ENCODE measurements around the gene NPTX2.

The NPTX2 gene

DNA sequence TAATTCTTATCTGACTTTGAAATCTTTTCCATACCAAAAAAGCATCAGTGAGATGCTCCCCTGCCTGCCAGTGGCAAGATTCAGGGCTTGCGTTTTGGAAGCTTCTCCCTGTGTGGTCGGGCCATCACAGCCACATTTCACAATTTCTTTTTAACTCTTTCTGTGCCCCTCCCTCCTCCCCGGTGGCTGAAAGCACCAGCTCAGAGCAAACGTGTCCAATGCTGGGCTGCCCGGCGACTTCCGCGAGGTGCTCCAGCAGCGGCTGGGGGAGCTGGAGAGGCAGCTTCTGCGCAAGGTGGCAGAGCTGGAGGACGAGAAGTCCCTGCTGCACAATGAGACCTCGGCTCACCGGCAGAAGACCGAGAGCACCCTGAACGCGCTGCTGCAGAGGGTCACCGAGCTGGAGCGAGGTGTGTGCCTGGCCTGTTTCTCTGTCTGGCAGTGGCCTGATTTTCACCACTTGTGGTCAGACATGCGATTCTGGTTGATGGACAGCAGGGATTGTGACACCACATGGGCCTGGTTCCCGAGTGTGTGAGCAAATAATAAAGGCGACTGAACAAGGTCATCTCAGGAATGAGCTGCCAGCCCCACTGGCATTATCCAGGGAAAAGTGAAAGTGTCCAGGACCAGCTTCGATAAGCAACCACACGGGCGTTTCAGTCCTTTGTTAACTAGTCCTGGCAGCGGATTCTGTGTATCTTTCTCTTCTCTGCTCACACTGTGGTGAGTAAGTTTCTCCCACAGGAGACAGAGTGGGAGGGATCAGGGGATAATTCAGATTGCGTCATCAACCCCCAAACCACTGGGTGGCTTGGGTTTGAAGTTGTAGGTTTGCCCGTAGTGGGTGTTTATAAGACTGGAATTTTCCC lies 2.6 kb downstream of the NPTX2 start:
- DNase-seq (ENCODE audit: low spot score) = no peak

DNA sequence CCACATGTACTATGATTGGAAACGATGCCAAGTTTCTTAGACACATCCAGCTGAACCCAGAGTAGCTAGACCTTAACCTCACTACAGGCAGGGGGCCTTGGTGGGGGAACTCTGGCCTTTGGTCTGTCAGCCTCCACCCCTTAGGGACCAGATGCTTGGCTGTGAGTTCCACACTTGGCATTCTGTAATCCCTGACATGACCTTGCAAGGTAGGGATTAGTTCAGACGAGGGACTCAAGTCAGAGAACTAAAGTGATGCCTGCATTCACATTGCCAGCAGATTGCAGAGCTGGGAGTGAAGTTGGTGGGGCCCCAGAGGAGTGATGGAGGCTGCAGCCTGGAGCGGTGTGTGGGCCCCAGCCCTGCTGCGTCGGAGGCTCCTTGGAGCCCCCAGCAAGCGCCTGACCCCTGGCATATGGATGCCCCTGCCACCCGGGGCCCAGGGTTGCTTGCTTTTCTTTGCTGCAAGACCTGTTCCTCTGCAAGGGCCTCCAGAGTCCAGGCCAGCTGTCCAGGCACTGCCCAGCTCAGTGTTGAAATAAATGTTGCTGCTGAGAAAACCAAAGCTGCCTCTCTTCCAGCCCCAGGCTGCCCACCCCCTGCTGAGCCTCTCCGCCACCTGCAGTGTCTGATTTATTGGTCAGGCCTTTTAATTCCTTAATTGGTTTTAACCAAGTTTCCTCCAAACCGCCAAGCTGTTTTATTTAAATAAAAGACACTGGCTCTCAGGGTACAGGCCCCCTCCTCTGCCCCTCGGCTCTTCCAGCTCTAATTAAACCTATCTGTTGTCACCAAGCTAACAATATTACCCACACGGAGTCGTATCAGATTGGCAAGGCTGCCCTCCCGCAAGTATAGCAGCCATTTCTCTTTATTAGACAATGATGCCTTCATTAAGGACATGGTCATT lies 4.7 kb downstream of the NPTX2 start:
- DNase-seq (ENCODE audit: low spot score) = no peak

DNA sequence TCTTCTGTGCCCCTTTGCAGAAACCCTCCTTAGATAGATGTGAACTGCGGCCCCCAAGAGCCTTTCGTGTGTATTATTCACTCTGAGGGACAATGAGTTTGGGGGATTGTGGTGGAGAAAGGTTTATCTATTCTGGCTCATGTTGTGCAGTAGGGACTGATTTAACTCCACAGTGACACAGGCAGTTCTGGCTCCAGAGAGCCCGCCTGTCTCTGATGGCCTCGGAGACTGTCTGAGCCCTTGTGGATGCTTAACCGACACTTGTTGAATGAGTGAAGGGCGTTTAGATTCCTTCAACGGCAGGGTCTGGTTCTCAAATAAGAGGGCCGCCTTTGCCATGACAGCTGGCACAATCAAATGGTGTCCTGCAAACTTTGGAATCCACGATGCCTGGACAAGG lies 5.8 kb downstream of the NPTX2 start:
- no peak for DNase-seq (ENCODE audit: low spot score)

DNA sequence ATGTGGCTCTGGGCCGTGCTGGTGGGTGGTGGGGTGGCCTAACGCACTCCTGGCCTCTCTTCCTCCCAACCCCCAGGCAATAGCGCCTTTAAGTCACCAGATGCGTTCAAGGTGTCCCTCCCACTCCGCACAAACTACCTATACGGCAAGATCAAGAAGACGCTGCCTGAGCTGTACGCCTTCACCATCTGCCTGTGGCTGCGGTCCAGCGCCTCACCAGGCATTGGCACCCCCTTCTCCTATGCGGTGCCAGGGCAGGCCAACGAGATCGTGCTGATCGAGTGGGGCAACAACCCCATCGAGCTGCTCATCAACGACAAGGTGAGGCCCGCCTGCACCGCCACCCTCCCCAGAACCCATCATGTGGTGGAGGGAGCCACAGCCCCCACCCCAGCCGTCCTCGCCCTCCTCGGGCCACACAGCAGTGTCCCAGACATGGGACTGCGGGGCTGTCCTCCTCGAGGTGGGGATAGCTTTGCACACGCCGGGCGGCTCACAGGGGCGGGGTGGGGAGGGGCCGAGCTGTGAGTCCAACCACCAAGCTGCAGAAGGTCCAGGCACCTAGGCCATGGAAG lies 7.8 kb downstream of the NPTX2 start:
- no peak for DNase-seq (ENCODE audit: low spot score)

DNA sequence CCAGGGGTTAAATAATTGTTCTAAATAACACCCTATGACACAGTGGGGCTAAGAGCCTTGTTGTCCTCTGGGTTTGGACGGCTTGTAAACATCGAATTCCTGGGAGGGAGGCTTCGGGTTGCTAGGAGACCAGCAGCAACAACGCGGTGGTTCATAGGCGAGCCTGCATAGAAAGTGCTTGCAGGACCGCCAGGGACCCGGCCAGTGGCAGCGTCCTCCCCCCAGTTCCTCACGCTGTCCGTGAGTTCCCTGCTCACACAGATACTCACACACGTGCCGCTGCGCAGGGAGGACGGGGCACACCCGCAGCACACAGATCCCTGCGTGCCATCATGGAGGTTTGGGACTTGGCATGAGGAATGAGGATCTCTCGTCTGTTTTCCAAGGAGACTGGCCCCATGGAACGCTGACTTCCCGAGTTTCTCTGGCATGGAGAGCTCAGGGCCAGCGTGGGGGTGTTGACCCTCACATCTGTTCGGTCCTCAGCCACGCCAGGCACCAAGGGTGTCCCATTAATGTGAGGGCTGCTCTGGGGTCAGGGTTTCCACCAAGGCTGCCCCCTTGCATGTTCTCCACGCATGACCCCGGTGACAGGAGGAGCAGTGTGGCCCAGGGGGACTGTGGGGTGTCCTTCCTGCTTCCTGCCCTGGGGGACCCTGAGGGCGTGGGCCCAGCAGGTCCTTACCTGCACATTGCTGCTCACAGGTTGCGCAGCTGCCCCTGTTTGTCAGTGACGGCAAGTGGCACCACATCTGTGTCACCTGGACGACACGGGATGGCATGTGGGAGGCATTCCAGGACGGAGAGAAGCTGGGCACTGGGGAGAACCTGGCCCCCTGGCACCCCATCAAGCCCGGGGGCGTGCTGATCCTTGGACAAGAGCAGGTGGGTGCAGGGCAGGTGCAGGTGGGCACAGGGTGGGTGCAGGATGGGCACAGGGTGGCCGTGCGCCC lies 9.7 kb downstream of the NPTX2 start:
- no peak for DNase-seq (ENCODE audit: low spot score)

DNA sequence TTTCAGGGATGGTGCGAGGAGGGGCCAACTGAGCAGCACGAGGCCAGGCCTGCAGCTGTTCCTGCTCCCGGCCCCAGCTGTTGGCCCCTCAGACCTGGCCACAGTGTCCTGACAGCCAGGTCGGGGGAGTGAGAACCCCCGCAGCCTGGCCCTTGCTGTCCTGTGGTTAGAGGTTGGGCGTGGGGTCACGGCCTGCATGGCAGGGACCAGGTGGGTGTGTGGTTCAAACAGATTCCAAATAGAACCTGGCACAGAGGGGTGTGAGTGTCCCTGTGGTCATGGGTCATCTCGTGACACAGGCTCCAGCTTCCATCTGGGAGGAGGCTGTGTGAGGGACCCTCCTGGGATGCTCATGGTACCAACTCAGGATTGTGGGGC lies 10.3 kb downstream of the NPTX2 start:
- DNase-seq (ENCODE audit: low spot score) = no peak

DNA sequence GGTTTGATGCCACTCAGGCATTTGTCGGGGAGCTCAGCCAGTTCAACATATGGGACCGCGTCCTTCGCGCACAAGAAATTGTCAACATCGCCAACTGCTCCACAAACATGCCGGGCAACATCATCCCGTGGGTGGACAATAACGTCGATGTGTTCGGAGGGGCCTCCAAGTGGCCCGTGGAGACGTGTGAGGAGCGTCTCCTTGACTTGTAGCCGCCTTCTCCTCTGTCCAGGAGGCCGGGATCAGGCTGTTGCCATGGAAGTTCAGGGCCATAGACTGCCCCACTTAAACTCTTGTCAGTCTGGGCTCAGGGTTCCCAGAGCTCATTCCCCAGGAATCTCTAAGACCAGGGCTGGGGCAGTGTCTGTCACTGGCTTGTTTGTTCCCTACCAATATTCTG lies 11.3 kb downstream of the NPTX2 start:
- no peak for DNase-seq (ENCODE audit: low spot score)

DNA sequence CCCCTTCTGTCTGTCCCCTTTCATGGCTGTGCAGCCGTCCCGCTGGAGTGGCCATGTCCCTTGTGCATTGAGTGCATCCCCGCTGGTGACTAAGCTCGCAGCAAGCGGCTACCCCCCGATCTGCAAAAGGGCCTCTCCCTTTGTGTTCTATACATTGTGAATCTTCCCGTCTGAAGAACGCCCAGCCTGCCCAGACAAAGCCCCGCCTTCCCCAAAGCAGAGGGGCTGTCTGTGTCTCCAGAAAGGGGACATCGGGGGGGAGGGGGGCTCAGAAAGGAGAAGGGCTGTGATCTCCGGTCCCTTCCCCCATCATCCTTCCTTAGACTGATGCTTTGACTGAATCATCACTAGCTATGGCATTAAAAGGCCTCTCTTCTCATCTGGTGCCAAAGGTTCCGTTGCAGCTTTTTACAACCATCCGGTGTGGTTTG lies 11.9 kb downstream of the NPTX2 start:
- DNase-seq (ENCODE audit: low spot score) = no peak

DNA sequence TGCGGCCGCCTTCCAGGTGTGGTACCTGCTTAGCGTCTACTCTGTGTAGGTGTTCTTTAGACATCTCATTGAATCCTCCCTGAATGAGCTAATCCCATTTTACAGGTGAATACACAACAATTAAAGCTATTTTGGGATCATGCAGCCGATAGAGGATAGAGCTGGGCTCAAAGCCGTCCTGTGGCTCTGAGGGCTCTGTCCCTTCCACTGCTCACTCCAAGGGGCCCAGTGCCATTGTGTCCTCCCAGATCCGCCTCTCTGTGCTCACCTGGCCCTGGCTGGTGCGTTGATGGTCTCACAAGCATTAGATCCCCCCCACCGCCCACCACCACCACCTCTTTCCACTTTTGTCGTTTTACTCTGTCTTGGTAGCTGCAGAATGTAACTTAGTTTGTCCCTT lies 13.1 kb downstream of the NPTX2 start:
- no peak for DNase-seq (ENCODE audit: low spot score)

DNA sequence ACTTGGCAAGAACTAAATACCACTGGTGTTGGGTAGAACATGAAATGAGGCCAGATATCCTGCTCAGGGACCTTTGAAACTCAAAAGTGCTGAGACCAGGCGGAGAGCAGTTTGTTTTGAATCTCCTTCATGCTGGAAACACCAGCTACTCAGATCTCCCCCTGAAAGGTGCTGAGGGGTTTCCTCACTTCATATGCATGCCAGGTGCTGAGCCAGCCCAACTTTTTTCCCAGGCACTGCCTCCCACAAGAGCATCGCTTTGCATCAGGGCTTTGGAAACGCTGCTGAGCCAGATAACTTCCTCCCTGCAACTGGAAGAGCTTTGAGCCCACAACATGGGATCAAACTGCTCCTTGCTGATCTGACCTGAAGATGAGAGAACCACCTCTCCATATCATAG lies 13.7 kb downstream of the NPTX2 start:
- DNase-seq (ENCODE audit: low spot score) = no peak

DNA sequence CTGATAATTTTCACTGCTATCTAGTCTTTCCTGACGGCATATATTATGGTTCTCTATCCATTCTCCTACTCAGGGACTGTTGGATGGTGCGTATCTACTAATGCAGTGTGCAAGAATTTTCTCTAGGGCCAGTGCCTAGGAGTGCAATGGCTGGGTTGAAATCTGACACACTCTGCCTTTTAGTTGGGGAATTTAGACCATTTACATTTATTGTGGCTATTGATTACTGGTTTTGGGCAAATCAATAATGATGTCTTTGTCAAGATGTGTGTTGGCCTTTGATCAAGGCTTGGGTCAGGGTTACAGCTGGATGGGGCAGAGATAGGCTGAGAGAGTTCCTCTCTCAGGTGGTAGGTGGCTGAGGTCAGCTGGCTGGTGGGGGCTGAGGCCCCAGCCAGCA lies 21.8 kb downstream of the NPTX2 start:
- DNase-seq (ENCODE audit: low spot score) = no peak

DNA sequence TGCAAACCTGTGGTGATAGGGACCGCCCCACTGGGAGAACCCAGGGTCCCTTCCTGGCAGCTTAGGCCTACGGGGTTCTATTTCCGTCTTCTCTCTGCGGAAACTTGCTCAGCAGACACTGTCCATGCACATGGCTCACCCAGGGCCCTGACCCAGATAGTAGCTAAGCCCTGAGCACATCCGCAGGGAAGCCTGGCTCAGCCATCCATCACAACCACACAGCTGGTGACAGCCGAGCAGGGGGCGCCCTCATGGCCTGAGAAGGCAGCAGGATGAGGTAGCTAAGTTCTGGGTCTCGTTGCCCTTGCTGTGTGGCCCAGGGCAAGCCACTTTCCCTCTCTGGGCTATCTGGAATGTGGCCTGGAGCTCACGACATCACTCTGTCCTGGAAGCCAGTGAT lies 23.3 kb downstream of the NPTX2 start:
- no peak for DNase-seq (ENCODE audit: low spot score)

DNA sequence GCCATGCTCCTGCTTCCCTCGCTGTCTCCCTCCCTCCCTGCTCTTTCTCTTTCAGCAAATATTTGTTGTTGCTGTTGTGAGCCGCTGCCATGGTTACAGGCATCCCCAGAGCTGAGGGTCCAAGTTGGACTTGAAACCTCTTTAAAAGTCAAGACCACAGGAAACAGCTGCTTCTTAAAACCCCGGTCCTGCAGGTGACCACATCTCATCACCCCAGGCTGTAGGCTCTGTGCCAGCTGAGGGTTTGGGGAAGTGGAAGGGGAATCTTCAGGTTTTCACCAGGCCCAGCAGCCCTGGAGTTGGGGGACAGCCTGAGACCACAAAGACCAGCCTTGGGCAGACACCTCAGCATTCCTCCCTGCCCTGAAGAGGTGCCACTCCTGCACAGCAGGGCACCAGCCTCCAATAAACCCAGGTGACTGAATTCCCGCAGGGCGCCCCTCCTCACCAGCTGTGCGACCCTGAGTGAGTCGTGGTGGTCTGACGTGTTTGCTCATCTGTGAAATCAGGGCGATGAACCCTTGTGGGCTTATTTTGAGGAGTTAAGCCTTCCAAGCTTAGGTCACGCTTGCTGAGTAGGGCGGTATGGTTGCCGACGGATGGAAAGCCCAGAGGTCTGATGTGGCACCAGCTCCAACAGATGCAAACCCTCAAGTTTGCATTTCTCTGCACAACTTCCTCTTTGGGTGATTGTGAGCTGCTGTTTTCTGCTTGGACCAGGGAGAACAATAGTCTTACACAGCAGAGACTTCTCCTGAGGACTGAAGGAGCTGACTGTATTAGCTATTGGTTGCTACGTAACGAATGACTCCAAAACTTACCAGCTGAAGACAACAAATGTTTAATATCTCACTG lies 24.8 kb downstream of the NPTX2 start:
- no peak for DNase-seq (ENCODE audit: low spot score)

DNA sequence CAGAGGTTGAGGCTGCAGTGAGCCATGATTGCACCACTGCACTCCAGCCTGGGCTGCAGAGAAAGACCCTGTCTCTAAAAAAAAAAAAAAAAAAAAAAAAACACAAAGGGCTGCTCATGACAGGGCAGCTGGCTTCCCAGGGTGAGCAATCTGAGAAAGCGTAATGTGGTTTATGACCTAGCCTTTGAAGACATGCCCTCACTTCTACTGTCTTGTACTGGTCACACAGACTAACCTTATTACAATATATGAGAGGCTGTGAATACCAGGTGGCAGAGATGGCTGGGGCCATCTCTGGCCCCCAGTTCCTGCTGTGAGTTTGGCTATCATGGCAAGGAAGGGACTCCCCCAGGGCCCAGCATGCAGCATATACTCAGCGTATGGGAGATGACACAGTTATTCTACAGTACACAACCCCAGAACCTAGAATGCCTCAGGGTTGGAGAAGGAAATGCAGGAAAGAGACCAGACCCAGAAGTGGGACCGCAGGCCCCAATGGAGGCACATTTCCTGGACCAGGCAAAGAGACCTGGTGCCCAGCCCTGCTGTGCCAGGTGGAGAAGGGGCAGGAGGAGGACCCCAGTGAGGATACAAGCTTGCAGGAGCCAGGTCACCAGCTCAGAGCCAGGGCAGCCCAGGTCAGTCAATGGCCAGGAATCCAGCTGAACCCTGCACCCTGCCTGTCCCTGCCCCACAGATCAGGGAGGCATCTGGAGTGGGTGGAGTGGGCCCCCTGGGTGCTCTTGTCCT lies 26.3 kb downstream of the NPTX2 start:
- DNase-seq (ENCODE audit: low spot score) = no peak

DNA sequence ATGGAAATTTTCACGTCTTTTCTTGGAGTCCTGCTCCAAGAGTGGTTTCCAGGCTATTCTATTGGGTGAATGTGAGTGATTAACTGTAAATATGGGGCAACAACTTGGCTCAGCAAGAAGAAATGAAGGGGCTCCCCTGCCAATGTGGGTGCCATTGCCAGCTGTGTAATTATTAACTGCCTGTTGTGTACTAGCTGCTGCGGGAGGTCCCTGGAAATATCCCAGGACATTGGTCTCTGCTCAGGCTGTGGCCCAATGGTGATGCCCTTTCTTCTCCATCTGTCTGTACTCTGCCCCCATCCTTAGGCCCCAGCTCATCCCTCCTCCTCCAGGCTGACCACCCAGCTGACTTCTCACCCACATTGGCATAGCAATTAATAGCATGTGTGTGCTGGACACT lies 29.4 kb downstream of the NPTX2 start:
- DNase-seq (ENCODE audit: low spot score) = no peak

DNA sequence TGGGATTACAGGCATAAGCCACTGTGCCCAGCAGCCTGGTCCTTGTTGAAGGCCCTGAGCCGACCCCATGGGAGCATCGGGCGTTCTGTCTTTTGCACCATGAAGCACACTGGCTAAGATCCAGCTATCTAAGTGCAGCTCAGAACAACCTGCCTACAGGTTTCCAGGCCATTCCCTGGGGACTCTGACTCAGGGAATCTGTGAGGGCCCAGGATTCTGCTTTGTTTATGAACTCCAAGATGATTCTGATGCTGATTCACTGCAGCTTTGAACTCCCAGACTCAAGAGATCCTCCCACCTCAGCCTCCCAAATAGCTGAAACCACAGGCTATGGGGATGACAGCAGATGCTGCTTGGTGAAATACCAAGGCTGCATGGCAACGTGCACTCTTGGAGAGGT lies 30.2 kb downstream of the NPTX2 start:
- no peak for DNase-seq (ENCODE audit: low spot score)

DNA sequence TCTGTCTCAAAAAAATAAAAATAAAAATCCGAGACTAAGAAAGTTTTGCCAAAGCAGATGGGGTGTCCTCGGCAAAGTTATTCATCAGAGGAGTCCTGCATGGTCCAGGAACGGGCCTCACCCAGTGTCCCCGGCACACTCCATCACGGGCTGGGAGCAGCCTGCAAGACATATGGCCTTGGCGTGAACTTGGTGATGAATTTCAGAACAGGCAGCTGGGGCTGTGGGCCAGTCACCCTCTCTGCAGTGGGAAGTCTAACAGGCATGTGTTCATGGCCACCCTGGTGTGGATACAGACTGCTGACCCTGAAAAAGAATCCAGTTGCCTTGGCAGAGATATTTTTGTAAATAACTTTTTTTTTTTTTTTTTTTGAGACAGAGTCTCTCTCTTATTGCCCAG lies 34.7 kb downstream of the NPTX2 start:
- no peak for DNase-seq (ENCODE audit: low spot score)

DNA sequence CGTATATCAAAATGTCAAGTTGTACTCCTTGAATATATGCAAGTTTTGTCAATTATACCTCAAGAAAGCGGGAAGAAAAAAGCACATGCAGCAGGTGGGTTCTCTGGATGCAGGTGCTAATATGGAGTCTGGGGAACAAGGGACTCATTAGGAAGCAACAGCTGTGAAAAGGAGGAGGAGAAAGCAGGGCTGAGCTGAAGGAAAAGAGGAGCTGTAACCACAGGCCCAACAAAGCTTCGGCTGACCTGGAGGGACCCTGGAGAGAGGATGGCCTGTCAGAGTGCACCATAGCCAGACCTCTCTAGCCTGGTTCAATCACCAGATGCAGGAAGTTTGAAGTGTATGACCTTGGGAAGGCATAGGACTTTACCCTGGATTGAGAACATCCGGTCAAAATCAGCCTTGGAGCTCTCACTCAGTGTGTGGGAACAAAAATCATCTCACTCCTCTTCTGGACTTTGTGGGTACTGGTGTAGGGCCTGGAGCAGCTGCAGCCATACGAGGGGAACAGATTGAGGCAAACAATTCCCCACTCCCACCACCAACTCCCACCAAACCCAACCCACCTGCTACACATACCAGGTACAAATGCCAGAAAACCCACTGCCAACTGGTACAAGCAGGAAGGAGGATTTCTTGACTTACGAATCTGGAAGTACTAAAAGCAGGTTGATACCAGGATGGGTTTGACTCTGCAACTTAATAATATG lies 36.7 kb downstream of the NPTX2 start:
- no peak for DNase-seq (ENCODE audit: low spot score)

DNA sequence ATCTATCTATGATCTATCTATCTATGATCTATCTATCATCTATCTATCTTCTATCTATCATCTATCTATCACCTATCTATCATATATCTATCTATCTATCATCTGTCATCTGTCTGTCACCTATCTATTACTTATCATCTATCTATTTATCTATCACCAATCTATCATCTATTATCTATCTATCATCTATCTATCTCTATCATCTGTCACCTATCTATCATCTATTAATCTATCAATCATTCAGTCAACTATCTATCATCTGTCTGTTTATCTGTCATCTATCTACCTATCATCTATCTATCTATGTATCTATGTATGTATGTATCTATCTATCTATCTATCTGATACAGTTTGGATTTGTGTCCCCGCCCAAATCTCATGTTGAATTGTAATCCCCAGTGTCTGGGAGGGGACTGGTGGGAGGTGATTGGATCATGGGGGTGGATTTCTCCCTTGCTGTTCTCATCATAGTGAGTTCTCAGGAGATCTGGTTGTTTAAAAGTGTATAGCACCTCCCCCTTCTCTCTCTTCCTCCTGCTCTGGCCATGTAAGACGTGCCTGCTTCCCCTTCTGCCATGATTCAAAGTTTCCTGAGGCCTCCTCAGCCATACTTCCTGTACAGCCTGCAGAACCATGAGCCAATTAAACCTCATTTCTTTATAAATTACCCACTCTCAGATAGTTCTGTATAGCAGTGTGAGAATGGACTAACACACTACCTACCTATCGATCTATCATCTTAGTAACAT lies 37.6 kb downstream of the NPTX2 start:
- no peak for DNase-seq (ENCODE audit: low spot score)

All from hematopoietic multipotent progenitor cell treated with erythropoietin and hydrocortisone succinate and interleukin-3 and kit ligand, for 15 days (in vitro differentiated cells).